Measurements from ENCODE around the gene PRKX. TPM values are rescaled to one million over a fixed set of nuclear protein-coding genes. Genes with fewer than 3 reads are reported as not detected.
"Not testable (repeated sequence)": the region's sequence is repeated elsewhere in the genome, so short reads cannot be mapped to it uniquely, and the experiment has no call there.

PRKX gene
- total and polyA plus RNA-seq, 4 donors: 10.7 to 18.4 (median 12.2) TPM

DNA sequence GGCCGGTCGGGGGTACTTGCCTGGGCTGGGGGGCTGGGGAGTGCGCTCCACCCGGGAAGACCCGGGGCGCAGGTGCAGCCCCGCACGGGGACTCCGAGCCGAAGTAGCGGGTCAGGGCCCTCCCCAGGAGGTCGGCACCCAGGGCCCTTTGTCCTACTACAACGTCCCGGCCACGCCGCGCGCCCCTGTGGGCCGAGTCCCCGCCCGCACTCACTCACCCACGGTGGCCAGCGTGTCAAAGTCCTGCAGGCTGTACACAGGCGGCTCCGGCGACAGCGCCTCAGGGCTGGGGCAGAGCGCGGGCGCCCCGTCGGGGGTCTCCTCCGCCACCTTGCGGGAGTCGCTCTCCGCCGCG lies 602 bp downstream of the PRKX start:
- no peak overlapping the region for H3K27ac ChIP-seq (ENCODE audit: low read depth, low read length)
- H3K36me3 ChIP-seq (ENCODE audit: control insufficient read depth, insufficient read depth, low read length): no peaks in the 10 kb centered on the region
- H3K4me3 ChIP-seq (ENCODE audit: low read depth, low read length): peak overlapping the region; percentile 48
- peaks cover 11% of the 10 kb centered on the region for H3K27me3 ChIP-seq (ENCODE audit: control insufficient read depth, insufficient read depth, low read length)
- no peaks in the 10 kb centered on the region for H3K9me3 ChIP-seq (ENCODE audit: control insufficient read depth, insufficient read depth, low read length)
- peaks cover 24% of the 10 kb centered on the region for H3K4me1 ChIP-seq (ENCODE audit: control insufficient read depth, insufficient read depth, low read length)
- under 1% methylated on average over 38 of the region's 38 CpGs for WGBS (ENCODE audit: insufficient coverage)
- DNase-seq (ENCODE audit: low read depth in 4 of 6, low spot score in 6 of 6): no peak

DNA sequence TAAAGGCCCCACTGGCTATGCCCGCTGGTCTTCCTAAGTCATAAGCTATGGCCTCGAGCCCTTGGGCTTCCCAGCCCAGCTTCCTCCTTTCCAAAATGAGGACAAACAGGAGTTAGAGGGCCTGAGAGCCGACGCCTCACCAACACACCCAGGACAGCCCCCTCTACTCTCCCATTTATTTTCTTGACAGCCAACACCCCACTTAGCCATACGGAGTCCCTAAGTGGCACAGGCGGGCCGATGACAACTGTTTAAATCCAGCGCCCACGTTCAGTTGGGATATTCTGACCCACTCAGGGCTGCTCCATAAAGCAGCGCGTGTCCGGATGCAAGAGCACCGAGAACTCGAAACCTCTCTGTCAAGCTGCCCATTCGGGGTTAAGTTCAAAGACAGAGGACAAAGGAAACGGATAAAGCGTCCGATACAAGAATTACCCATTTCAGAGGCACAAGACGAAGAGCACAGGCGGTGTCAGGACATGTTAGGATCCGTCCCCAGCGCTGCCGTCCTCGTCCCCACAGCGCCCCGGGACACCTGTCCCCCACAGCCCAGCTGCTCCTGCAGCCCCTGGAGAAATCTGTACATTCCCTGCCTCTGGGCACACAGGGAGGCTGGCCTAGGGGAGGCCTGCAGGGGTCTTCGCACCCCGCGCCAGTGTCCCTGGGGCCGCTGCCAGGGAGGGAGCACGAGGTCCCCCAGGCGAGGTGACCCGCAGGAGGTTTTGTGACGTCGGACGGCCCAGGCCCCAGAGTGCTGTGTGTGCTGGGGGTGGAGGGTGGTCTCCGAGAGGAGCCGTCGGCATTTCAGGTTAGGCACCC lies 1.2 kb downstream of the PRKX start:
- Histone ChIP-seq H3K4me3 (ENCODE audit: low read depth, low read length) (peak overlapping the region; percentile 48), H3K27me3 (ENCODE audit: control insufficient read depth, insufficient read depth, low read length) (peaks cover 11% of the 10 kb centered on the region), H3K27ac (ENCODE audit: low read depth, low read length) (no peak overlapping the region), H3K4me1 (ENCODE audit: control insufficient read depth, insufficient read depth, low read length) (peaks cover 24% of the 10 kb centered on the region), H3K9me3 (ENCODE audit: control insufficient read depth, insufficient read depth, low read length) (no peaks in the 10 kb centered on the region), H3K36me3 (ENCODE audit: control insufficient read depth, insufficient read depth, low read length) (no peaks in the 10 kb centered on the region)
- WGBS (ENCODE audit: insufficient coverage): 4% methylated on average over 39 of the region's 39 CpGs
- DNase-seq (ENCODE audit: low read depth in 4 of 6, low spot score in 6 of 6): peak in 2 of 6 donors; percentile 30 to 50

DNA sequence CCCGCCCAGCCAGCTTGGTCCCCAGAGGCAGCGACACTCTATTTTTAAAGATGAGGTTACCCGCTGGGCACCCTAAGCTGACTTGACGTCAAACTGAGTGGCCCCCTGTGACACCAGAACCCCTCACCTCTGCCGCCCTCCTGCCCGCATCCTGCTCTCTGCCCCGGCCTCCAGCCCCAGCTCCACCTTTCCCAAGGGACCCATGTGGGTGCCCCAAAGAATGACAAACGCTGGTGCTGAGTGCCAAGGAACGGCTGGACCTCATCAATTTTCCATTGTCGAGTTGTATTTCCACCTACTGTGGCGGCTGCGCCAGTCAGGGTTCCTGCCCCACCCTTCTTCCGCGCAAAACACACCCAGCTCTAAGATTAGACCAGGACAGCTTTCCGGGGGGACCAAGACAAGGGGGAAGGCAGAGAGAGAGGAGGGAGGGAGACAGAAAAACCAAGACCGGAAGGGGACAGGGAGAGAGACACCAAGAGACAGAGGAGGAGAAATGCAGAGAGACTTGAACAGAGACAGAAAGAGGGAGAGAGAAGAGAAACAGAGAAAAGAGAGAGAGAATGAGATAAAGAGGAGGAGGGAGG lies 2.0 kb downstream of the PRKX start:
- 43% methylated on average over 13 of the region's 16 CpGs for WGBS (ENCODE audit: insufficient coverage)
- Histone ChIP-seq H3K4me3 (ENCODE audit: low read depth, low read length) (peak overlapping the region; percentile 48), H3K27ac (ENCODE audit: low read depth, low read length) (no peak overlapping the region), H3K27me3 (ENCODE audit: control insufficient read depth, insufficient read depth, low read length) (peaks cover 11% of the 10 kb centered on the region), H3K9me3 (ENCODE audit: control insufficient read depth, insufficient read depth, low read length) (no peaks in the 10 kb centered on the region), H3K36me3 (ENCODE audit: control insufficient read depth, insufficient read depth, low read length) (peaks cover 3% of the 10 kb centered on the region), H3K4me1 (ENCODE audit: control insufficient read depth, insufficient read depth, low read length) (peaks cover 24% of the 10 kb centered on the region)
- peak in 1 of 6 donors; percentile 13 for DNase-seq (ENCODE audit: low read depth in 4 of 6, low spot score in 6 of 6)

DNA sequence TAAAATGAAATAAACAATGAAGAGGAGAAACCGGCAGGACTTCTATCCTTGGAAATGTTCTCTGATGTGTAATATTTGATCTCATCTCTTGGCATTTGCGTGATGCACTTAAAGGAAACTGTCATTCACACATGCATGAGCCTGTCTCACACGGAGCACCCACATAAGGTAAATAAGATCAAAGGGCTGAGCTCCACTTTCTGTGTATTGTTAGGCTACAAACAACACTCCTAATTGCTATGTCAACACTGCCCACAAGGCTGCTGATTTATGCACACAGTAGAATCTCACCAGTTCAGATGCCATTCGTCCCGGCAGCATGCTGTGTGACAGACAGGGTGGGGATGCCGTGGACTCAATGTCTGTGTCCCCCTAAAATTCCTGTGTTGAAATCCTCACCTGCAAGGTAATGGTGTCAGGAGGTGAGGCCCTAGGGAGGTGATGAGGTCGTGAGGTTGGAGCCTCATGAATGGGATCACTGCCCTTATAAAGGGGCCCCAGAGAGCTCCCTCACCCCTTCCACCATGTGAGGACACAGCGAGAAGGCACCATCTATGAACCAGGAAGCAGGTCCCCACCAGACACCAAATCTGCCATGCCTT lies 5.7 kb downstream of the PRKX start:
- 0% methylated on average over 1 of the region's 8 CpGs for WGBS (ENCODE audit: insufficient coverage)
- not testable (repeated sequence) for H3K9me3 ChIP-seq (ENCODE audit: control insufficient read depth, insufficient read depth, low read length); H3K36me3 ChIP-seq (ENCODE audit: control insufficient read depth, insufficient read depth, low read length); DNase-seq (ENCODE audit: low read depth in 4 of 6, low spot score in 6 of 6); H3K27ac ChIP-seq (ENCODE audit: low read depth, low read length); H3K4me3 ChIP-seq (ENCODE audit: low read depth, low read length); H3K27me3 ChIP-seq (ENCODE audit: control insufficient read depth, insufficient read depth, low read length)
- peaks cover 17% of the 10 kb centered on the region for H3K4me1 ChIP-seq (ENCODE audit: control insufficient read depth, insufficient read depth, low read length)

DNA sequence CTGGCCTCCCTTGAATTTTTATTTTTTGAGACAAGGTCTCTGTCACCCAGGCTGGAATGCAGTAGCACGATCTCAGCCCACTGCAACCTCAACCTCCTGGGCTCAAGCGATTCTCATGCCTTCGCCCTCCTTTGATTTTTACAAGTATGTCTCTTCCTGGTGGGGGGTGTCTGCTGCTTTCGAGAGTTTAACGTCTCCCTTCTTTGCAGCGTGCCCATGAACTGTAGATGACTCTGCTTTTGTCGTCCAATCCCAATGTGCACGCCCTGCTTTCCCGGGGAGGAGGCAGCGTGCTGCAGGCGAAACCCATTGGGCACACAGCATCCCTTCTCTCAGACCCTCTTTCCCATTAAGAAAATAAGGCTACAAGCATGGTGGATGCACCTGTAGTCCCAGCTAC lies 7.0 kb downstream of the PRKX start:
- Histone ChIP-seq H3K27ac (ENCODE audit: low read depth, low read length) (no peak overlapping the region), H3K36me3 (ENCODE audit: control insufficient read depth, insufficient read depth, low read length) (peaks cover 3% of the 10 kb centered on the region), H3K27me3 (ENCODE audit: control insufficient read depth, insufficient read depth, low read length) (no peaks in the 10 kb centered on the region), H3K4me1 (ENCODE audit: control insufficient read depth, insufficient read depth, low read length) (peaks cover 4% of the 10 kb centered on the region), H3K4me3 (ENCODE audit: low read depth, low read length) (no peak overlapping the region), H3K9me3 (ENCODE audit: control insufficient read depth, insufficient read depth, low read length) (no peaks in the 10 kb centered on the region)
- 90% methylated on average over 8 of the region's 11 CpGs for WGBS (ENCODE audit: insufficient coverage)
- no peak for DNase-seq (ENCODE audit: low read depth in 4 of 6, low spot score in 6 of 6)

DNA sequence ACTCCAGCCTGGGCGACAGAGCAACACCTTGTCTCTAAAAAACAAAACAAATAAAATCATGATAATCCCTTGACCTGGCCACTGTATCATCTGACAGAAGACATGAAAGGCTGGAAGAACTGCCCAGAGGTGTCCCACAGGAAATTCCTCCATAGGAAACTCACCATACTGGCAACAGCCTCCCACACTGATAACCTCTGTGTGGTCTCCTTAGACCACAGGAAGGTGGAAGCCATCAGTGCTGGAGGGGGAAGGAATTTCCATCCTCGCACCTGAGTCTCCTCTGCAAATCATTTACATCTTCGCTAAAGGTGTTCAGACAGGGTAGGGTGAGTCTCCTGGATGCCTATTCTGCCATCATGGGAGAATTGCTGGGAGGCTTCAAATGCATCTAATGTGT lies 10.2 kb downstream of the PRKX start:
- H3K9me3 ChIP-seq (ENCODE audit: control insufficient read depth, insufficient read depth, low read length): not testable (repeated sequence)
- 100% methylated on average over 1 of the region's 3 CpGs for WGBS (ENCODE audit: insufficient coverage)

DNA sequence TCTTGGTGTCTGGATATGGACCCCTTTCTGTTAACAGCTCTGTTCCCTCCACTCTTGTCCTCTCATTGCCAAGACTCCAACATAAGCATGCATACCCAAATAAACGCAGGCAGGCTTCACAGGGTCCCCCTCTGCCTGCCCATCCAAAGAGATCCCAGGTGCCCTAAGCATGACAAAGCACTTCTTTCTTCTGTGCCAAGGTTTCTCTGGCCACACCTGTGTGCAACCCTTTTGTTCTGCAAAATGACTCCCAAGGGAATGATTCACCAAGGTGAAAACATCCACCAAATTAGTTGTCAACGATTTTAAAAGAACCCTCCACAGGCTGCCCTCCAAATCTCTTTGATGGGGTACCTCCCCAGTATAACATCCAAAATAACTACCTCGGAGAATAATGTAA lies 11.4 kb downstream of the PRKX start:
- not testable (repeated sequence) for H3K27ac ChIP-seq (ENCODE audit: low read depth, low read length); H3K4me3 ChIP-seq (ENCODE audit: low read depth, low read length); H3K36me3 ChIP-seq (ENCODE audit: control insufficient read depth, insufficient read depth, low read length); H3K9me3 ChIP-seq (ENCODE audit: control insufficient read depth, insufficient read depth, low read length); H3K27me3 ChIP-seq (ENCODE audit: control insufficient read depth, insufficient read depth, low read length); DNase-seq (ENCODE audit: low read depth in 4 of 6, low spot score in 6 of 6)
- peaks cover 15% of the 10 kb centered on the region for H3K4me1 ChIP-seq (ENCODE audit: control insufficient read depth, insufficient read depth, low read length)
- WGBS (ENCODE audit: insufficient coverage): 70% methylated on average over 1 of the region's 3 CpGs

More for the DNA sequence above, 10.2 kb downstream of the PRKX start:
- not testable (repeated sequence) for H3K27me3 ChIP-seq (ENCODE audit: control insufficient read depth, insufficient read depth, low read length); DNase-seq (ENCODE audit: low read depth in 4 of 6, low spot score in 6 of 6); H3K4me3 ChIP-seq (ENCODE audit: low read depth, low read length); H3K27ac ChIP-seq (ENCODE audit: low read depth, low read length); H3K36me3 ChIP-seq (ENCODE audit: control insufficient read depth, insufficient read depth, low read length); H3K4me1 ChIP-seq (ENCODE audit: control insufficient read depth, insufficient read depth, low read length)

DNA sequence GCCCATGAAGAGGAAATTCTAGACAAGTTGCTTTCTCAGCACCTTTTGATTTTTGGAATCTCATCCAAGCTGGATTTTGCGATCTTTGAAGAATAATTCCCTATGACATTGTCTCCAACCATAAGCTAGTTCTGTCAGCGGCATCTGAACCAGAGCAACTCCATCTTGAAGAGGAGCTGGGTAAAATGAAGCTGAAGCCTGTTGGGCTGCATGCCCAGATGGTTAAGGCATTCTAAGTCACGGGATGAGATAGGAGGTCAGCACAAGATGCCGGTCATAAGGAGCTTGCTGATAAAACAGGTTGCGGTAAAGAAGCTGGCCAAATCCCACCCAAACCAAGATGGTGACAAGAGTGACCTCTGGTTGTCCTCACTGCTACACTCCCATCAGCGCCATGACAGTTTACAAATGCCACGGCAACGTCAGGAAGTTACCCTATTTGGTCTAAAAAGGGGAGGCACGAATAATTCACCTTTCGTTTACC lies 12.0 kb downstream of the PRKX start:
- H3K36me3 ChIP-seq (ENCODE audit: control insufficient read depth, insufficient read depth, low read length); H3K27ac ChIP-seq (ENCODE audit: low read depth, low read length); H3K9me3 ChIP-seq (ENCODE audit: control insufficient read depth, insufficient read depth, low read length); DNase-seq (ENCODE audit: low read depth in 4 of 6, low spot score in 6 of 6); H3K4me3 ChIP-seq (ENCODE audit: low read depth, low read length); H3K27me3 ChIP-seq (ENCODE audit: control insufficient read depth, insufficient read depth, low read length): not testable (repeated sequence)
- H3K4me1 ChIP-seq (ENCODE audit: control insufficient read depth, insufficient read depth, low read length): peaks cover 19% of the 10 kb centered on the region
- 86% methylated on average over 4 of the region's 10 CpGs for WGBS (ENCODE audit: insufficient coverage)

DNA sequence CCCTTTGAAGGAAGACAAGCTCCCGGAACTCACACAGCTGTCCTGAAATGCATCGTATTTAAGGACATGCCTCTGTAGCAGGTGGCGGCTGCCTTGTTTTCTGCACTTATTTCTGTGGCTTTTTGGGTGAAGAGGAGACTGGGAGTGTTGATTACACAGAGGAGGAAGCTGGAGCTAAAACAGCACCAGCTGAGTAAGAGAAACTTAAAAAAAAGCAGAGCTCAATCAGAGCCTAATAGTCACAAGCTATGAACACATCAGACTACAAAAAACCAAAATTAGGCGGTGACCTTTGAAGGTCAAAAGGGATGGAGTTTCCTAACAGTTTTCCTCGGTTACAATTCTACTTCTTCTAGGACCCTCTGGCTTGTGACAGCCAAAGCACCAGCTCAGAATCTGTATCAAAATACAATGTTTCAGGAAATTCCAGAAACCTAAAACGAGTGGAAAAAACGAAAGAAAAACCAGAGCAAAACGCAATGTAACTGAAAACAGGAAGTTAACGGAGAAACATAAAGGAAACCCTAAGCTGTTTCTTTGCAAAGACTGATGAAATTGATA lies 13.5 kb downstream of the PRKX start:
- Histone ChIP-seq H3K4me1 (ENCODE audit: control insufficient read depth, insufficient read depth, low read length) (peaks cover 20% of the 10 kb centered on the region), H3K4me3 (ENCODE audit: low read depth, low read length) (no peak overlapping the region), H3K9me3 (ENCODE audit: control insufficient read depth, insufficient read depth, low read length) (no peaks in the 10 kb centered on the region), H3K27ac (ENCODE audit: low read depth, low read length) (peak overlapping the region; percentile 44), H3K36me3 (ENCODE audit: control insufficient read depth, insufficient read depth, low read length) (no peaks in the 10 kb centered on the region), H3K27me3 (ENCODE audit: control insufficient read depth, insufficient read depth, low read length) (peaks cover 2% of the 10 kb centered on the region)
- DNase-seq (ENCODE audit: low read depth in 4 of 6, low spot score in 6 of 6): peak in 1 of 6 donors; percentile 21
- 60% methylated on average over 5 of the region's 9 CpGs for WGBS (ENCODE audit: insufficient coverage)
